ENCODE results near the gene DLG2.

The DLG2 gene

DNA sequence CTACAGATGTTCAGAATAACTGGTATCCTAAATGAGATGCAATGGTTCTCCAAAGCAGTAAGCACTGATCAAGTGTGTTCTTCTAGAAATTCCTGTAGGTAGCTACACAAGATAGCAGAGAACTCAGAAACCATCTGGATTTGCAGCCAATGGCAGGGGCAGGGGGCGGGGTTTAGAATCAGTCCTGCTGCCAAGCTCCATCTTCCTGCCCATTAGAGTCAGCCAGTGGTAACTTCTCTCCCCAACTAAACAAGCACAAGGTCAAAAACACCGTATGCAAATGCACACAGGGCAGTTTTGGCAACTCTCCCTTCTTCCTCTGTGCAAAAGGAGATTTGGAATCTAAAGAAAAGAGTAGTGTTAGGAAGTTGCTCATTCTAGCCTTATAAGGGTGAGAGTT is 2103.5 kb downstream of the DLG2 start:
- DNase-seq = no peak

- no peak for DNase-seq
Measured at GRCh38 chr11:83522911-83523310, 2104.2 kb downstream of the DLG2 start.

DNA sequence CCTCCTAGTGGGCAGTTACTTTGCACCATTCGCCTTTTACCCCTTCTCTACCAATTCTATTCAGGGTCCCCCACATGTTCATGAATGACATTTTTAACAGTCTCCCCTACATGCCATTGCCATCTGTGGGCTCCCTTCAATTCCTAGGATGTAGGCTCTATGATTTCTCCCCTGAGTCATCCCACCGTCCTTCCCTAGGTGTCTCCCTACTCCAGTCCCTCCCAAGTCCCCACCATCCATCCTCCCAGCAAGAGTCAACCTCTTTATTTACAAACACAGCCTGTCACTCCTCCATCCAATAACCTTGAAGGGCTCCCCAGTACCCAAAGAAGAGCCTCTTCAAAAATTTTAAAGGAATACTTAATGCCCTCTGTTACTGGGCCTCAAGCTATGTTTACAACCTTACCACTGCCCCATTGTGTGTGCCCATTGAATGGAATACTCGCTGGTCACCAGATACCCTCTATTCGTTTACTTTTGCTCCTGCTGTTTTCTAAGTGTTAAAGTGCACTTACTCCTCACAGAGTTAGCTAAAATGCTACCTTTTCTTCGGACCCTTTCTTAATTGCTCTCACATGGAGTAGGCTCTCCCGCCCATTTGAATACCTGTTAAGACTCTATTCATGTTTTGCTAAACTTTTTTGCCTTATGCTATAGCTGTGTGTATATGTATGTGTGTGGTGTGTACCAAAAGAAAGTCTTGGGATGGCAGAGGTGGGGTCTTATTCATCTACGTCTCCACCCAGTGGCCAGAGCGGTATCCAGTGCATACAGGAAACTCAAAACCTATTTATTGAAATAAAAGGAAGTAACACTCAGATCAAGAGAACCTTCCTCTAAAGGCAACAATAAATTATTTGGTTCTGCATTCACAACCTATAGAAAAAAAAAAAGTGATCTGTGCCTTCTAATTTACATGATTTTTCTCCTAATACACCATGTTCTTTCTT is 2105.2 kb downstream of the DLG2 start:
- DNase-seq = peak; percentile 11

DNA sequence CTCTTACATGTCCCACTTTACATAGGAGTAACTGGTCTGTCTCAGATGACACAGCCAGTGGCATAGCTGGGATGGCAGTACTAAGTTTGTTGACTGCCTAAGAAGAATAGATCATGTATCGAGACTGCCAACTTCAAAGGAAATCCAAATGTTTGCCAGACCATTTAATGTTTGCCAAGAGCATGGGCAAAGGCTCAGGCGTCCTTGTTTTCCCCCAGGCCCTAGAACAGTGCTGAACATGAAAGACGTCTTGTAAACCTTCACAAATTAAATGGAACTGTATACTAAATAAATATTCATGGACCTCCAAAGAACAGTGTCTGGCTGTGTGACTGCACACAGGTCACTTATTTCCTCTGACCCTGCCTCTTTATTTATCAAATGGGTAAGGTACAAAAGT is 2106.3 kb downstream of the DLG2 start:
- no peak for DNase-seq

- no peak for DNase-seq
Measured at GRCh38 chr11:83511646-83512045, 2115.5 kb downstream of the DLG2 start.

DNA sequence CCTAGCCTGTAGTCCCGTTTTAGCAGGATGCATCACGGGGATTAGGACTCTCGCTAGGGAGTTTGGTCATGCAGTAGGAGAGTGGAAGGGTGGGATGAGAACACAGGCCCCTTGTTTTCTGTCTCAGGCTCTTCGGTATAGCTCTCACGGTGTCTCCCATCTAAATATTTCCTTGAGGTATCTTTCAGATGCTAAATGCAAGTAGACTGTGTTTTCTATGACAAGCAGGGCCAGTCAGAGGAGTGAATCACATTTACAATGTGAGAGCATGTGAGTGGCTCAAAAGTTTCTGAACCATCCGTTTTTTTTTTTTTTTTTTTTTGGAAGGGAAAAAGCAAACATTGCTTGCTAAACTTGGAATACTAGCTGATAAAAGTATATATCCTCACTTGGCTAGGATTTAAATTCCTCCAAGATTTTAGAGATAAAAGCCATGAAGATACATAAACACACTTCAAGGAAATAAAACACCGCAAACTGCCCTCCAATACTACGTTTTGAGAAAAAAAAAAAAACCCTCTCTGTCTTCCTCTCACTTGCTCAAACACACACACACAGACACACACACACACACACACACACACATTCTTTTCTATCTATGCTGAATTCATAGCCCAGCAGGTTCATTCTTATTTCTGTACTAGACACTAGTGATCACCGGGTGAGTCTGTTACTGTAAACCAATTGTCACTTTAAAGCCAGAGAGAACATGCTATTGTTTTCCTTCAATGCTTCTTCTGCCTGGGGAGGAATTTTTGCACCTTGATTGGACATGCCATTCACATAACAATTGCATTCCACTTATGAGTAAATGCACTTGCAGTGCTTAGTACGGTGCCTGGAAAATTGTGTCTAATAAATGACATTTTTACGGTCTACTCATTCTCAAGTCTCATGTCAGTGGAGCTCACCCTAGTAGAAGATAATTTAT is 2116.3 kb downstream of the DLG2 start:
- no peak for DNase-seq

DNA sequence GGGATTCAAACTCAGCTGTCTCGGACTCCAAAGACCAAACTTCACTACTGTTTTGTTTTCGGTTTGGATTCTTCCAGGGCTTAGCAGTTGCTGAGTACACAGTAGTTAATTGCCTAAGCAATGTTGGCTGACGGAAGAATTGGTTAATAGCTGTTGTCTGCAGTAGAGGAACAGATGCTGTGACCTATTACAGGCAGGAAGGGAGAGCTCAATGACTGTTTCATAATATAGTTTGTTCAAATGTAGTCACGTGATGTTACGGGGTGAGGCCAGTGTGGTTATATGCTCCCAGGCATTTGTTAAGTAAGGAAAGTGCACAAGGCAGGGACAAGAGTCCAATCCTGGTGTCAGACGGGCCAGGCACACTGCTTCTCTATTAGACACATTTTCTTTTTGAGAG is 2118.3 kb downstream of the DLG2 start:
- DNase-seq = no peak

- no peak for DNase-seq
Measured at GRCh38 chr11:83502041-83502440, 2125.1 kb downstream of the DLG2 start.

- no peak for DNase-seq
Measured at GRCh38 chr11:83493917-83494316, 2133.2 kb downstream of the DLG2 start.

DNA sequence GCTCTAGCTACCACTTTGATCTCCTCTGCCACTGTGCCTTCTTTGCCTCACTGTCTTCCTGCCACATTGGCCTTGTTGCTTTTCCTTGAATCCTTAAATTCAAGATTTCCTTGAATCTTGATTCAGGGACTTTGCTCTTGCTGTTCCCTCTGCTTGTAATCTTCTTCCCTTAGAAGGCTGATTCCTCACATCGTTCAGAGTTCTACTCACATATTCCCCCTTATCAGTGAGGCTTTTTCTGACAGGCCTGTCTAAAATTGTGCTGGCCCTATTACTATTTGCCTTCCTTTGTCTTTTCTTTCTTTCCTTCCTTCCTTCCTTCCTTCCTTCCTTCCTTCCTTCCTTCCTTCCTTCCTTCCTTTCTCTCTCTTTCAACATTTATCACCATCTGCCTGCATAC is 2134.1 kb downstream of the DLG2 start:
- no peak for DNase-seq

GRCh38 chr11:83483808-83484207 is 2143.3 kb downstream of the DLG2 start:
- no peak for DNase-seq

- DNase-seq = no peak
Measured at GRCh38 chr11:83480811-83481210, 2146.3 kb downstream of the DLG2 start.

GRCh38 chr11:83480251-83480650 is 2146.9 kb downstream of the DLG2 start:
- DNase-seq = no peak

GRCh38 chr11:83477772-83478171 is 2149.4 kb downstream of the DLG2 start:
- peak; percentile 4 to 10 for DNase-seq

DNA sequence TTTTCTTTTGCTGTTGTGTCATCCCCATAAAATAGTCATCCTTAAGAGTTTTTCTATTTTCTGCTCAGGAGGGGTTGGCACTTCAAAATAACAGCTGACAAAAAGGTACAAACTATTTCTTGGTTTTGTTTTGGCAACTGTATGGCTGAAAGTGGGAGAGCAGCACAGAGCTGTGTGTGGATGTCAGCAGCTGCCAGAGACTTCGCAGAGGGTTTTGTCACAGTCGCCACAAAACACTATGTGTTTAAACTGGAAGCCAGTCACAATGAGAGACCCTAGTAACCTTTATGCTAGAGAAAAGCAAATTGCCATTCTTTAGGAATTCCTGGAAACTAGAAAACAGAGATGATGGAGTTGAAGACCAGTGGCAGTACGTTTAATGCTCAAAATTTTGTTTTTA is 2151.4 kb downstream of the DLG2 start:
- DNase-seq = no peak

DNA sequence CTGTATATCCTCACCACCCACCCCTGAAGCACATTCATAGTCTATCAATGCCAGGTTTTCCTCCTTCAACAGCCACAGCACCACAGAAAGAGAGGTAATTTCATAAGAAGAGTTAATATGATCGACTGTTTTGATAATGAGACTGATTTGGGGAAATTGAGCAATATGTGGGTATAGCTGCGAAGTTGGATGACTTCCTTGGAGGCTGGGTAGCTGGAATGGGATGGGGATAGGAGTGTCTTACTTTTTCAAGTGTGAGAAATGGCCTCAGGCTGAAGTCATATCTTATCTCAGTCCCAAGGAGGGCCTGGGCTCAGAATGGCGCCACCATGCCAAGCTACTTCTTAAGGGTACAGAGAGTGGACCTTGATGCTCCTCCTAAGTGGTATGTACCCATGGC is 2153.4 kb downstream of the DLG2 start:
- no peak for DNase-seq

DNA sequence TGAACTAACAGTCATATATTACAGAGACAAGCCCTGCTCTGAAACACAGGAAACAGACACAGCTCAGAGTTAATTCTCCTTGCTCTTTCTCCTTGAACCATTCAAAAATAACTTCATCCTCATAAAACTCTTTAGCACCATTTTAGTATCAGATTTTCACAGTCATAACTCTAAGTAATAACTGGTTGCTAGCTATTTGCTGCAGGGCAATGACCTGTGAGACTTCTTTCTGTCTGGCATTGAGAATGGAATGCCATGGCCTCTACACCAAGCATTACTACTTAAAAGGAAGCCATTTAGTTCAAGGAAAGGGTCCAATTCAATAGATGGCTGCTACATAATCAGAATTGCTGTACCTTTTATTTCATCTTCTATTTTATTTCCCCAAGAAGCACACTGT is 2154.3 kb downstream of the DLG2 start:
- no peak for DNase-seq

- DNase-seq = no peak
Measured at GRCh38 chr11:83471831-83472727, 2155.1 kb downstream of the DLG2 start.

- DNase-seq = no peak
Measured at GRCh38 chr11:83467837-83468236, 2159.3 kb downstream of the DLG2 start.

DNA sequence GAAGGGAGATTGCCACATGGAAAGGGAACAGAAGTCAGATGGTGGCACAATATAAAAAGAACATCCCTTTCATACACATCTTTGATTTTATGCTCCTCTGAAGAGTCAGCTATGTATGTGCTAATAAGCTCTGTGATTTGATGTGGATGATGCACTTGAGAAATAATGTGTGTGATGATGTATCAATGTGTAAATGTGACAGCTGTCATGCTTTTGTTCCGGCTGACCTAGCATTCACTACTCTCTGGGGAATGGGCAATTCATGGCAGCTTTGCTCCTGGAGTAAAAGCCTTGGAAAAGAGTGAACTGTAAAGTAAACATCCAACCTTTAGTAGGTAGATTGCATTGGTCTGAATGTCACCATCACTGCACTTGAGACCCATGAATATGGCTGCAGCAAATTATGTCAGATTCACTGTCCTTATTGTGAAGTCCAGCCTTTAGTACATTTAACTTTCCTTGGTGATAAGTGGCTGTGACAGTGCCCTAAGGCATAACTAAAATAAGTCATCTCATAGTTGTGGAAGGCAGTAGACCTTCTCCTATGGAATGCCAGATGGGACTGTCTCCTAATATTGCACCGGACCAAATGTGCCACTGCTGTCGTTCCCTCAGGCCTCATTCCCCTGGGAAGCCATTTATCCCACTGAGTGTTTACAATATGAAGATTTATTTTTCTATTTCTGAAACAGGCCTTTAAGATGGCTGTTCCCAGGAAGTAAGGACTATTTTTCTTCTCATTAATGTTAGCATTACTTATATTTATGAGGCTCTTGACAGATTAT is 2162.8 kb downstream of the DLG2 start:
- no peak for DNase-seq

- DNase-seq = no peak
Measured at GRCh38 chr11:83459798-83460197, 2167.3 kb downstream of the DLG2 start.

DNA sequence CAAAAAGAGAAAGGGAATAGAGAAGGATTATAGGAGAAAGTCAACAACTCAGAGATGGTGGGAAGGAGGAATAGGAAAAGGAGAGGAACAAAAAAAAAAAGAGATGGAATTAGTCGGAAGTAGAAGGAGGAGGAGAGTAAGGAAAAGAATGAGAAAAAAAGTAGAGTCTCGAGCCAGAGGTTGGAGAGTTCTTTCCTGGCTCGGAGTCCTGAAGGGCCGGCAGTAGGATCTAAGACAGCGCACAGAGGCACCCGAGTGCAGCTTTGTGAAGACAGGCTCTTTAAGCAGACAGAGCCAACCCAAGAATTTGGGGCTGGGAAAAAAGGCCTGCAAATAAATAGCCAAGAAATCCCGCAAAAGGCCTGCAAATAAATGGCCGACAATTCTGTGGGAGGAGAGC is 2170.6 kb downstream of the DLG2 start:
- DNase-seq = no peak
